ENCODE data around the gene TNF.

The TNF gene

DNA sequence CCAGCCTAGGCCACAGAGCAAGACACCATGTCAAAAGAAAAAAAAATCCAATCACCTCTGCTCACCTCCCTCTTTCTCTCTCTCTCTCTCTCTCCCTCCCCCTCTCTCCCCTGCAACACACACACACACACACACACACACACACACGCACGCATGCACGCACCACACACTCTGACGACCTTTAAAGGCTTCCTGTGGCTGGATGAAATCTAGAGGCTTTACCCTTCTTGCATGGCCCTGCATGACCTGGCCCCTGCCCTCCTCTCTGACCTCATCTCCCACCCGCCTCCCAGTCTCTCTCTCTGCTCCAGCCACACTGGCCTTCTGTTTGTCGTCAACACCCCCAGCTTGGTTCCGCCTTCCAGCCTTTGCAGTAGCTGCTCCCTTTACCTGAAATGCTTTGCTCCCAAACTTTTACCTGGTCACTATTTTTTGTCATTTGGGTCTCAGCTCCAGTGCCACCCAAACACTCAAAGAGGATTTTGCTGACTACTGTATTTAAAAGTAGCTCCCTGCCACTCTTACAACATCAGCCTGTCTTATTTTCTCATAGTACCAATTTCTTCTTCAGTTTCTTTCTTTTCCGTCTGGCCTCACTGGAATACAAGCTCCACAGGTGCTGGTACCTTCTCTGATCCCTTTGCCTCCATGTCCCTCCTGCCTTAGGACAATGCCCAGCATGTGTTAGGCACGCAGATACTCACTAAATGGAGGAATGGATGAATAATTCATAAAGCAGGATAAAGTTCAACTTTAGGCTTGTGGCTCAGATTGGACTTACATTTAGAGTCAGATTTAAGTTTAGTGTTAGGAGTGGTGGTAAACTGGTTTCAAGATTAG lies 7.6 kb upstream of the TNF start:
- TF ChIP-seq, protein P1, sequence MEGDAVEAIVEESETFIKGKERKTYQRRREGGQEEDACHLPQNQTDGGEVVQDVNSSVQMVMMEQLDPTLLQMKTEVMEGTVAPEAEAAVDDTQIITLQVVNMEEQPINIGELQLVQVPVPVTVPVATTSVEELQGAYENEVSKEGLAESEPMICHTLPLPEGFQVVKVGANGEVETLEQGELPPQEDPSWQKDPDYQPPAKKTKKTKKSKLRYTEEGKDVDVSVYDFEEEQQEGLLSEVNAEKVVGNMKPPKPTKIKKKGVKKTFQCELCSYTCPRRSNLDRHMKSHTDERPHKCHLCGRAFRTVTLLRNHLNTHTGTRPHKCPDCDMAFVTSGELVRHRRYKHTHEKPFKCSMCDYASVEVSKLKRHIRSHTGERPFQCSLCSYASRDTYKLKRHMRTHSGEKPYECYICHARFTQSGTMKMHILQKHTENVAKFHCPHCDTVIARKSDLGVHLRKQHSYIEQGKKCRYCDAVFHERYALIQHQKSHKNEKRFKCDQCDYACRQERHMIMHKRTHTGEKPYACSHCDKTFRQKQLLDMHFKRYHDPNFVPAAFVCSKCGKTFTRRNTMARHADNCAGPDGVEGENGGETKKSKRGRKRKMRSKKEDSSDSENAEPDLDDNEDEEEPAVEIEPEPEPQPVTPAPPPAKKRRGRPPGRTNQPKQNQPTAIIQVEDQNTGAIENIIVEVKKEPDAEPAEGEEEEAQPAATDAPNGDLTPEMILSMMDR (conservative IDR thresholded peaks at IDR 0.05): no peak
- no peak overlapping the region for H3K27ac ChIP-seq

DNA sequence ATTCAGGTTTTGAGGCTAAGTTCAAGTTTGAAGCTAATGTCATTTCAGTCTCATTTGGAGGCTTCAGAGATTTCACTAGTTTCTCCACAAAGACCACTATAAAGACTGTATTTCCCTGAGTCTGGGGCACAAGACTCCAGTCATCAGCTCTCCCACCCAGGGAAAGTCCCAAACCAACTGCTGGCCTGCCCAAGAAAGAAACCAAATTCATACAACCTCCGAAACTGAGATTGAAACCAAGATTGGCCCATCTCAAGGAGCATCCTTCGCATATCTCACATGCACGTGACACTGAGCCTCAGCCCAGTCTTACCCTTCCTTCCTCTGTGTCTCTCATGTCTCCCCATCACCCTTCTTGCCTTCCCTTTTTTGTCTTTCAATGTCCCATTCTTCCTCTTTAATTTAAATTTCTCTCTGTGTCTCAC lies 6.8 kb upstream of the TNF start:
- TF ChIP-seq, protein P1 (conservative IDR thresholded peaks at IDR 0.05): no peak
- no peak overlapping the region for H3K27ac ChIP-seq

DNA sequence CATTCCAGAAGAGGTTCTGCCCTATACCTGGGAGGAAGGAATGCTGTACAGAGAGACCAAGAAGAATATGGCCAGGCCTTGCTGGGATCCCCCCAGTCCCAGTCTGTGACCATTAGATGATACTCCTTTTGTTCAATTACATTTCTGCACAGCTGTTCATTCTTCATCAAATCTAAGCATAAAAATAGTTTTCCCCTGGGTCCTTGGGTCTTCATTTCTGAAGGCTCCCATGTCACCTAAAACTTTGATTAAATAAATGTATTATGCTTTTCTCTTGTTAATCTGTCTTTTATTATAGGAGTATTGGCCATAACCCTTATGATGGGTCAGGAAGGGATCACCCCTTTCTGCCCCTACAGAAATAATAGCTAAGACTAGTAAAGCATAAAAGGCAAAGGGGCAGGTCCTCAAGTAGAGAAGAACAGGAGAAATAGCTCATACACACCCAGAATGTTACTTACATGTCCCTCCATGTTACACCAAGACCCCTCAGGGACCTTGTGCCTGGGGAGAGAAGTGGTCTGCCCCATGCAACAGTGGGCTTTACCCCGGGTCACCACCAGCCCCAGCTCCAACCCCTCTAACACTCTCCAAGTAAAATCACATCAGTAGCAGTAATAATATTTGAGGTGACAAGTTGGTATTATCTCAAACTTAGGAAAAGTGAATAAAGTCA lies 5.4 kb upstream of the TNF start:
- TF ChIP-seq, protein P1 (conservative IDR thresholded peaks at IDR 0.05): no peak
- H3K27ac ChIP-seq: no peak overlapping the region

DNA sequence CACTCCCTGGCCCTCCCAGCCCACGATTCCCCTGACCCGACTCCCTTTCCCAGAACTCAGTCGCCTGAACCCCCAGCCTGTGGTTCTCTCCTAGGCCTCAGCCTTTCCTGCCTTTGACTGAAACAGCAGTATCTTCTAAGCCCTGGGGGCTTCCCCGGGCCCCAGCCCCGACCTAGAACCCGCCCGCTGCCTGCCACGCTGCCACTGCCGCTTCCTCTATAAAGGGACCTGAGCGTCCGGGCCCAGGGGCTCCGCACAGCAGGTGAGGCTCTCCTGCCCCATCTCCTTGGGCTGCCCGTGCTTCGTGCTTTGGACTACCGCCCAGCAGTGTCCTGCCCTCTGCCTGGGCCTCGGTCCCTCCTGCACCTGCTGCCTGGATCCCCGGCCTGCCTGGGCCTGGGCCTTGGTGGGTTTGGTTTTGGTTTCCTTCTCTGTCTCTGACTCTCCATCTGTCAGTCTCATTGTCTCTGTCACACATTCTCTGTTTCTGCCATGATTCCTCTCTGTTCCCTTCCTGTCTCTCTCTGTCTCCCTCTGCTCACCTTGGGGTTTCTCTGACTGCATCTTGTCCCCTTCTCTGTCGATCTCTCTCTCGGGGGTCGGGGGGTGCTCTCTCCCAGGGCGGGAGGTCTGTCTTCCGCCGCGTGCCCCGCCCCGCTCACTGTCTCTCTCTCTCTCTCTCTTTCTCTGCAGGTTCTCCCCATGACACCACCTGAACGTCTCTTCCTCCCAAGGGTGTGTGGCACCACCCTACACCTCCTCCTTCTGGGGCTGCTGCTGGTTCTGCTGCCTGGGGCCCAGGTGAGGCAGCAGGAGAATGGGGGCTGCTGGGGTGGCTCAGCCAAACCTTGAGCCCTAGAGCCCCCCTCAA lies 3.1 kb upstream of the TNF start, which contains the start of gene LTA:
TSS of gene LTA (plus strand) at position 249 of the 871 bp plus-strand sequence. CDS start at position 703, 454 bp downstream.
- TF ChIP-seq, protein P1 (conservative IDR thresholded peaks at IDR 0.05): no peak

DNA sequence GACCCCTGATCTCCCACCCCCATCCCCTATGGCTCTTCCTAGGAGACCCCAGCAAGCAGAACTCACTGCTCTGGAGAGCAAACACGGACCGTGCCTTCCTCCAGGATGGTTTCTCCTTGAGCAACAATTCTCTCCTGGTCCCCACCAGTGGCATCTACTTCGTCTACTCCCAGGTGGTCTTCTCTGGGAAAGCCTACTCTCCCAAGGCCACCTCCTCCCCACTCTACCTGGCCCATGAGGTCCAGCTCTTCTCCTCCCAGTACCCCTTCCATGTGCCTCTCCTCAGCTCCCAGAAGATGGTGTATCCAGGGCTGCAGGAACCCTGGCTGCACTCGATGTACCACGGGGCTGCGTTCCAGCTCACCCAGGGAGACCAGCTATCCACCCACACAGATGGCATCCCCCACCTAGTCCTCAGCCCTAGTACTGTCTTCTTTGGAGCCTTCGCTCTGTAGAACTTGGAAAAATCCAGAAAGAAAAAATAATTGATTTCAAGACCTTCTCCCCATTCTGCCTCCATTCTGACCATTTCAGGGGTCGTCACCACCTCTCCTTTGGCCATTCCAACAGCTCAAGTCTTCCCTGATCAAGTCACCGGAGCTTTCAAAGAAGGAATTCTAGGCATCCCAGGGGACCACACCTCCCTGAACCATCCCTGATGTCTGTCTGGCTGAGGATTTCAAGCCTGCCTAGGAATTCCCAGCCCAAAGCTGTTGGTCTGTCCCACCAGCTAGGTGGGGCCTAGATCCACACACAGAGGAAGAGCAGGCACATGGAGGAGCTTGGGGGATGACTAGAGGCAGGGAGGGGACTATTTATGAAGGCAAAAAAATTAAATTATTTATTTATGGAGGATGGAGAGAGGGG lies 1.9 kb upstream of the TNF start:
- TF ChIP-seq, protein P1 (conservative IDR thresholded peaks at IDR 0.05): no peak
- H3K27ac ChIP-seq: no peak overlapping the region

More for the DNA sequence above, 3.1 kb upstream of the TNF start, which contains the start of gene LTA:
- no peak within 1 kb of the TSS for H3K27ac ChIP-seq

DNA sequence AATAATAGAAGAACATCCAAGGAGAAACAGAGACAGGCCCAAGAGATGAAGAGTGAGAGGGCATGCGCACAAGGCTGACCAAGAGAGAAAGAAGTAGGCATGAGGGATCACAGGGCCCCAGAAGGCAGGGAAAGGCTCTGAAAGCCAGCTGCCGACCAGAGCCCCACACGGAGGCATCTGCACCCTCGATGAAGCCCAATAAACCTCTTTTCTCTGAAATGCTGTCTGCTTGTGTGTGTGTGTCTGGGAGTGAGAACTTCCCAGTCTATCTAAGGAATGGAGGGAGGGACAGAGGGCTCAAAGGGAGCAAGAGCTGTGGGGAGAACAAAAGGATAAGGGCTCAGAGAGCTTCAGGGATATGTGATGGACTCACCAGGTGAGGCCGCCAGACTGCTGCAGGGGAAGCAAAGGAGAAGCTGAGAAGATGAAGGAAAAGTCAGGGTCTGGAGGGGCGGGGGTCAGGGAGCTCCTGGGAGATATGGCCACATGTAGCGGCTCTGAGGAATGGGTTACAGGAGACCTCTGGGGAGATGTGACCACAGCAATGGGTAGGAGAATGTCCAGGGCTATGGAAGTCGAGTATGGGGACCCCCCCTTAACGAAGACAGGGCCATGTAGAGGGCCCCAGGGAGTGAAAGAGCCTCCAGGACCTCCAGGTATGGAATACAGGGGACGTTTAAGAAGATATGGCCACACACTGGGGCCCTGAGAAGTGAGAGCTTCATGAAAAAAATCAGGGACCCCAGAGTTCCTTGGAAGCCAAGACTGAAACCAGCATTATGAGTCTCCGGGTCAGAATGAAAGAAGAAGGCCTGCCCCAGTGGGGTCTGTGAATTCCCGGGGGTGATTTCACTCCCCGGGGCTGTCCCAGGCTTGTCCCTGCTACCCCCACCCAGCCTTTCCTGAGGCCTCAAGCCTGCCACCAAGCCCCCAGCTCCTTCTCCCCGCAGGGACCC lies 981 bp upstream of the TNF start:
- TF ChIP-seq, protein P1 (conservative IDR thresholded peaks at IDR 0.05): no peak
- no peak overlapping the region for H3K27ac ChIP-seq

All from VCaP (cell line).